ENCODE measurements around the gene CHST12.
A peak's percentile ranks its signal among the peaks of the same experiment; 100 is the strongest.
"Not testable (repeated sequence)": the region's sequence is repeated elsewhere in the genome, so short reads cannot be mapped to it uniquely, and the experiment has no call there.

CHST12 gene

GRCh38 chr7:2403014-2403717 is at the start of gene CHST12:
TSS of gene CHST12 (plus strand) at chr7:2403611. CDS start at chr7:2432640, 29,029 bp downstream.
- peak; percentile 95 for DNase-seq

- DNase-seq, result peak; percentile 92
These were observed 49.5 kb upstream of the CHST12 start for GRCh38 chr7:2353936-2354185.

- DNase-seq, result peak; percentile 85
These were observed 49.0 kb upstream of the CHST12 start, which contains the start of gene EIF3B for GRCh38 chr7:2354186-2354938. TSS of gene EIF3B (plus strand) at chr7:2354827. CDS start at chr7:2354922, 95 bp downstream.

GRCh38 chr7:2354939-2355704 is 48.3 kb upstream of the CHST12 start:
- DNase-seq, result peak; percentile 35

GRCh38 chr7:2355705-2356008 is 47.8 kb upstream of the CHST12 start:
- no peak for DNase-seq

GRCh38 chr7:2357165-2357564 is 46.2 kb upstream of the CHST12 start:
- DNase-seq, result no peak

- no peak for DNase-seq
These were observed 45.8 kb upstream of the CHST12 start for GRCh38 chr7:2357571-2357970.

- no peak for DNase-seq
These were observed 44.4 kb upstream of the CHST12 start for GRCh38 chr7:2358968-2359527.

GRCh38 chr7:2359610-2360009 is 43.8 kb upstream of the CHST12 start:
- no peak for DNase-seq

GRCh38 chr7:2360796-2361195 is 42.6 kb upstream of the CHST12 start:
- DNase-seq, result no peak

GRCh38 chr7:2362385-2363088 is 40.9 kb upstream of the CHST12 start:
- DNase-seq, result no peak

- no peak for DNase-seq
These were observed 34.3 kb upstream of the CHST12 start for GRCh38 chr7:2369139-2369538.

GRCh38 chr7:2371329-2371728 is 32.1 kb upstream of the CHST12 start:
- DNase-seq, result no peak

- DNase-seq, result no peak
These were observed 30.7 kb upstream of the CHST12 start for GRCh38 chr7:2372724-2373123.

GRCh38 chr7:2373124-2373556 is 30.3 kb upstream of the CHST12 start:
- no peak for DNase-seq

GRCh38 chr7:2373646-2374045 is 29.8 kb upstream of the CHST12 start:
- no peak for DNase-seq

GRCh38 chr7:2374401-2374800 is 29.0 kb upstream of the CHST12 start:
- no peak for DNase-seq

GRCh38 chr7:2374830-2375728 is 28.3 kb upstream of the CHST12 start:
- DNase-seq, result no peak

- DNase-seq, result no peak
These were observed 26.9 kb upstream of the CHST12 start for GRCh38 chr7:2376351-2377154.

GRCh38 chr7:2377492-2377891 is 25.9 kb upstream of the CHST12 start:
- not testable (repeated sequence) for DNase-seq

- not testable (repeated sequence) for DNase-seq
These were observed 25.3 kb upstream of the CHST12 start for GRCh38 chr7:2378125-2378524.
